Body of pancreas (tissue), 4 donors: ENCODE measurements around the gene PCGF3. TPM values are rescaled to one million over a fixed set of nuclear protein-coding genes. Genes with fewer than 3 reads are reported as not detected.

Experiments
- ATAC-seq: fragments of 150-250 bp; one replicate; pipeline ENCODE4 v1.9.1; 2016
- DNase-seq, 4 donors: peaks; one replicate each; pipeline ENCODE4 v3.0.0-alpha.2; 2019
- H3K27ac ChIP-seq, 4 donors: fragments of 200-600 bp; sonication (generic); 1 replicate in 3 of 4; 2 replicates in 1 of 4; pipeline versions ENCODE4 v1.5.1 to v1.6.1; 2016 to 2019; ENCODE audit warnings: mild to moderate bottlenecking in 1 of 4, mixed read lengths in 1 of 4, moderate library complexity in 1 of 4
- H3K27me3 ChIP-seq, 2 donors: fragments of 200-600 bp; sonication (generic); one replicate each; pipeline ENCODE4 v1.6.0; 2016; ENCODE audit warnings: mild to moderate bottlenecking in 1 of 2
- H3K36me3 ChIP-seq, 2 donors: fragments of 200-600 bp; sonication (generic); replicated peaks in 1 of 2; 2 replicates each; pipeline ENCODE4 v1.5.1; 2016; ENCODE audit warnings: low read depth in 2 of 2; ENCODE audit not compliant: insufficient read depth in 1 of 2
- H3K4me1 ChIP-seq: fragments of 200-600 bp; sonication (generic); one replicate; pipeline ENCODE4 v1.6.0; 2016
- H3K4me3 ChIP-seq, 2 donors: fragments of 200-600 bp; sonication (generic); 1 replicate in 1 of 2; 2 replicates in 1 of 2; pipeline ENCODE4 v1.5.1; 2016 to 2019
- H3K9me3 ChIP-seq, 3 donors: fragments of 200-600 bp; sonication (generic); 1 replicate in 2 of 3; 2 replicates in 1 of 3; pipeline ENCODE4 v1.5.1; 2016
- CTCF ChIP-seq, 7 experiments: fragments of 450-650 bp in 4 of 7; fragments of 200-600 bp in 3 of 7; sonication (generic) in 3 of 7; IDR thresholded peaks; one replicate each; pipeline ENCODE4 v1.5.1; 2016 to 2019; ENCODE audit warnings: antibody characterized with exemption in 7 of 7
- POLR2A ChIP-seq, 3 donors: fragments of 450-650 bp; IDR thresholded peaks; one replicate each; pipeline ENCODE4 v1.6.1; 2016; ENCODE audit warnings: antibody characterized with exemption in 3 of 3, mild to moderate bottlenecking in 2 of 3
- WGBS, 2 donors: methylation state at CpG; one replicate each; pipeline ENCODE4 v1.1.5; 2017; 5-methylcytosine and 5-hydroxymethylcytosine counted together
- intact Hi-C: fragments of 100-400 bp; cut with DNase I; formaldehyde crosslinking; loops from one replicate; pipeline ENCODE4 v1.15.1; 2023
- total RNA-seq, 2 donors: library from RNA; depleted of rRNA; stranded (reverse); fragments of >200 nt; gene quantifications; one replicate each; pipeline ENCODE4 v1.1.0, GENCODE V29; 2016

PCGF3 gene
- total RNA-seq, 2 donors from 2014 or later: 16.8 to 31.1 TPM

- DNase-seq: no peak
- Histone ChIP-seq H3K4me1 (peaks cover 25% of the 10 kb centered on the region), H3K4me3 (no peak overlapping the region), H3K36me3 (no peaks in the 10 kb centered on the region), H3K27me3 (peaks cover 0 to 39% of the 10 kb centered on the region in 2 donors), H3K9me3 (no peaks in the 10 kb centered on the region), H3K27ac (no peak overlapping the region)
- intact Hi-C loops: no loop called here
- no peak for ATAC-seq
- WGBS, 2 donors: 44% methylated on average over 17 of the region's 17 CpGs; no CpG with 5 or more reads in 1 of the 2 donors
- no peak for TF ChIP-seq POLR2A (IDR thresholded peaks at IDR 0.05)
- no peak for TF ChIP-seq CTCF (IDR thresholded peaks at IDR 0.05)
These were observed 87.0 kb downstream of the PCGF3 start for GRCh38 chr4:792626-793092.

- H3K36me3 ChIP-seq: no peaks in the 10 kb centered on the region
- H3K27ac ChIP-seq: no peak overlapping the region
- no peak overlapping the region for H3K4me3 ChIP-seq
- WGBS, 2 donors: 61 to 62% methylated on average over 5 to 19 of the region's 19 CpGs
- peaks cover 0 to 39% of the 10 kb centered on the region in 2 donors for H3K27me3 ChIP-seq
- ATAC-seq: no peak
- TF ChIP-seq CTCF (IDR thresholded peaks at IDR 0.05) (no peak), POLR2A (IDR thresholded peaks at IDR 0.05) (no peak)
- no peaks in the 10 kb centered on the region for H3K9me3 ChIP-seq
- intact Hi-C loops: no loop called here
- no peak for DNase-seq
- peaks cover 25% of the 10 kb centered on the region for H3K4me1 ChIP-seq
These were observed 87.6 kb downstream of the PCGF3 start for GRCh38 chr4:793093-793861.

- Histone ChIP-seq H3K27me3 (peaks cover 0 to 39% of the 10 kb centered on the region in 2 donors), H3K36me3 (no peaks in the 10 kb centered on the region), H3K27ac (no peak overlapping the region), H3K4me1 (peaks cover 25% of the 10 kb centered on the region), H3K9me3 (no peaks in the 10 kb centered on the region), H3K4me3 (no peak overlapping the region)
- intact Hi-C loops: no loop called here
- 54% methylated on average over 19 of the region's 19 CpGs; no CpG with 5 or more reads in 1 of the 2 donors for WGBS, 2 donors
- no peak for ATAC-seq
- no peak for TF ChIP-seq POLR2A (IDR thresholded peaks at IDR 0.05)
- no peak for TF ChIP-seq CTCF (IDR thresholded peaks at IDR 0.05)
- DNase-seq: no peak
These were observed 88.4 kb downstream of the PCGF3 start for GRCh38 chr4:793941-794621.

GRCh38 chr4:794900-795725 is 89.5 kb downstream of the PCGF3 start:
- H3K36me3 ChIP-seq: no peaks in the 10 kb centered on the region
- no peak overlapping the region for H3K27ac ChIP-seq
- DNase-seq (no peak), ATAC-seq (no peak)
- no peak for TF ChIP-seq POLR2A (IDR thresholded peaks at IDR 0.05)
- no peak for TF ChIP-seq CTCF (IDR thresholded peaks at IDR 0.05)
- peaks cover 25% of the 10 kb centered on the region for H3K4me1 ChIP-seq
- WGBS, 2 donors: 3% methylated on average over 69 of the region's 71 CpGs; no CpG with 5 or more reads in 1 of the 2 donors
- no peak overlapping the region for H3K4me3 ChIP-seq
- peaks cover 0 to 39% of the 10 kb centered on the region in 2 donors for H3K27me3 ChIP-seq
- intact Hi-C loops: no loop called here
- no peaks in the 10 kb centered on the region for H3K9me3 ChIP-seq
